ENCODE data around the gene IRAK1.

DNA sequence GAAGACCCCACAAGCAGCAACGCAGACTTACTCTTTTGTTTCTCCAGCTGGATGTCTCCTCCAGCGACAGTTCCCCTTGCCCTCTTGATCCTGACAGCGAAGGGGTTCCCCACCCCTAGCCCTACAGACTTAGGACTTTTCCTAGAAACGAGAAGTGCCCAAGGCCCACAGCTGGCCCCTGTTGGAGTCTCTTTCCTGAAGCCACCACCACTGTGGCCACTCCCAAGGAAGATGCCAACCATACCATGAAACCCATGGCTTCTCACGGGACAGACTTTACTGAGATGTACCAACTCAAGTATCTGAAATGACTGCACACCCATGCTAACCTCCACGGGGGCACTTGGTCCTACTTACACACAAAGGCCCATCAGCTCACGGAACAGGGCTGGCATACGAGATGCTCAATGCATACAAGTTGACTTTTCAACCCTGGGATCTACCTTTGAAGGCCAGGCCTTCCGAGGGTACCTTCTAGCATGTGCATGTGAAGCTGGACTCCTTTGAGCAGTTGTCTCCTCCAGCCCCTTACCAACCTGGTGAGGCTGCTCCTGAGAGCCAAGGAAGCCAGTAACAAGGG lies 924 bp upstream of the IRAK1 start:
- TF ChIP-seq, protein P1, sequence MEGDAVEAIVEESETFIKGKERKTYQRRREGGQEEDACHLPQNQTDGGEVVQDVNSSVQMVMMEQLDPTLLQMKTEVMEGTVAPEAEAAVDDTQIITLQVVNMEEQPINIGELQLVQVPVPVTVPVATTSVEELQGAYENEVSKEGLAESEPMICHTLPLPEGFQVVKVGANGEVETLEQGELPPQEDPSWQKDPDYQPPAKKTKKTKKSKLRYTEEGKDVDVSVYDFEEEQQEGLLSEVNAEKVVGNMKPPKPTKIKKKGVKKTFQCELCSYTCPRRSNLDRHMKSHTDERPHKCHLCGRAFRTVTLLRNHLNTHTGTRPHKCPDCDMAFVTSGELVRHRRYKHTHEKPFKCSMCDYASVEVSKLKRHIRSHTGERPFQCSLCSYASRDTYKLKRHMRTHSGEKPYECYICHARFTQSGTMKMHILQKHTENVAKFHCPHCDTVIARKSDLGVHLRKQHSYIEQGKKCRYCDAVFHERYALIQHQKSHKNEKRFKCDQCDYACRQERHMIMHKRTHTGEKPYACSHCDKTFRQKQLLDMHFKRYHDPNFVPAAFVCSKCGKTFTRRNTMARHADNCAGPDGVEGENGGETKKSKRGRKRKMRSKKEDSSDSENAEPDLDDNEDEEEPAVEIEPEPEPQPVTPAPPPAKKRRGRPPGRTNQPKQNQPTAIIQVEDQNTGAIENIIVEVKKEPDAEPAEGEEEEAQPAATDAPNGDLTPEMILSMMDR (IDR thresholded peaks at IDR 0.05 in 2 of 3, conservative IDR thresholded peaks at IDR 0.05 in 1 of 3; ENCODE audit: control insufficient read depth in 2 of 3, extremely low read depth in 1 of 3, insufficient read depth in 1 of 3, low read depth in 3 of 3, low read length in 3 of 3): no peak
- TF ChIP-seq PAX5 (IDR thresholded peaks at IDR 0.05; ENCODE audit: borderline replicate concordance, low read depth, low read length) (no peak), ESRRA (IDR thresholded peaks at IDR 0.05; ENCODE audit: low read length) (no peak), SP1 (IDR thresholded peaks at IDR 0.05; ENCODE audit: low read depth, low read length) (no peak)
